H9 (cell line): Measurements from ENCODE around the gene FBXO11. TPM values are rescaled to one million over a fixed set of nuclear protein-coding genes. Genes with fewer than 3 reads are reported as not detected.

Experiments
- DNase-seq: peaks from one replicate; pipeline ENCODE4 v3.0.0-alpha.2; 2017
- H2AFZ ChIP-seq: one replicate; pipeline ENCODE4 v1.6.1; 2013; ENCODE audit warnings: mild to moderate bottlenecking, low read length, control low read depth, moderate library complexity
- H2AK5ac ChIP-seq: 2 replicates; pipeline ENCODE4 v1.6.1; 2013; ENCODE audit warnings: low read length, control low read depth, mixed read lengths; ENCODE audit not compliant: insufficient read length
- H2BK120ac ChIP-seq: one replicate; pipeline ENCODE4 v1.6.1; 2013; ENCODE audit warnings: low read depth, mild to moderate bottlenecking, low read length, control low read depth, inconsistent platforms; ENCODE audit not compliant: poor library complexity, severe bottlenecking
- H2BK12ac ChIP-seq: 2 replicates; pipeline ENCODE4 v1.6.1; 2013; ENCODE audit warnings: low read length, control low read depth, mixed read lengths, low read depth; ENCODE audit not compliant: insufficient read length
- H2BK15ac ChIP-seq: 2 replicates; pipeline ENCODE4 v1.6.1; 2013; ENCODE audit warnings: low read depth, low read length, control low read depth
- H2BK20ac ChIP-seq: one replicate; pipeline ENCODE4 v1.6.1; 2013; ENCODE audit warnings: low read depth, mild to moderate bottlenecking, low read length, control low read depth, inconsistent platforms; ENCODE audit not compliant: poor library complexity, severe bottlenecking
- H2BK5ac ChIP-seq: 2 replicates; pipeline ENCODE4 v1.6.1; 2013; ENCODE audit warnings: low read length, control low read depth, mixed read lengths; ENCODE audit not compliant: insufficient read length
- H3K14ac ChIP-seq: 2 replicates; pipeline ENCODE4 v1.6.1; 2013; ENCODE audit warnings: low read length, control low read depth; ENCODE audit not compliant: insufficient read depth
- H3K18ac ChIP-seq: 2 replicates; pipeline ENCODE4 v1.6.1; 2013; ENCODE audit warnings: low read depth, mild to moderate bottlenecking, mixed read lengths, low read length, control low read depth; ENCODE audit not compliant: insufficient read length
- H3K23ac ChIP-seq: 2 replicates; pipeline ENCODE4 v1.6.1; 2013; ENCODE audit warnings: low read length, control low read depth, mixed read lengths, low read depth; ENCODE audit not compliant: insufficient read length
- H3K23me2 ChIP-seq: 2 replicates; pipeline ENCODE4 v1.6.1; 2013; ENCODE audit warnings: low read depth, mild to moderate bottlenecking, mixed read lengths, low read length, control low read depth; ENCODE audit not compliant: insufficient read length, poor library complexity, severe bottlenecking
- H3K27ac ChIP-seq: 2 replicates; pipeline ENCODE4 v1.5.1; 2013; ENCODE audit warnings: low read length, control low read depth, mixed read lengths, low read depth; ENCODE audit not compliant: insufficient read length
- H3K27me3 ChIP-seq: 2 replicates; pipeline ENCODE4 v1.6.1; 2013; ENCODE audit warnings: low read length, control low read depth, inconsistent platforms; ENCODE audit not compliant: insufficient read depth
- H3K4ac ChIP-seq: 2 replicates; pipeline ENCODE4 v1.6.1; 2013; ENCODE audit warnings: low read depth, mild to moderate bottlenecking, control low read depth, inconsistent platforms, low read length, moderate library complexity
- H3K4me1 ChIP-seq: 2 replicates; pipeline ENCODE4 v1.6.1; 2013; ENCODE audit warnings: low read length, control low read depth, inconsistent platforms; ENCODE audit not compliant: insufficient read depth
- H3K4me2 ChIP-seq: 2 replicates; pipeline ENCODE4 v1.6.1; 2013; ENCODE audit warnings: low read length, control low read depth, mixed read lengths; ENCODE audit not compliant: insufficient read length, insufficient read depth
- H3K56ac ChIP-seq: 2 replicates; pipeline ENCODE4 v1.6.1; 2013; ENCODE audit warnings: low read depth, mild to moderate bottlenecking, mixed read lengths, low read length, control low read depth; ENCODE audit not compliant: insufficient read length
- H3K79me1 ChIP-seq: 2 replicates; pipeline ENCODE4 v1.6.1; 2013; ENCODE audit warnings: low read depth, mild to moderate bottlenecking, moderate library complexity, low read length, control low read depth, inconsistent platforms; ENCODE audit not compliant: insufficient read depth, poor library complexity, severe bottlenecking
- H3K79me2 ChIP-seq: 2 replicates; pipeline ENCODE4 v1.6.1; 2013; ENCODE audit warnings: low read length, control low read depth, inconsistent platforms; ENCODE audit not compliant: insufficient read depth
- H3K9ac ChIP-seq: 2 replicates; pipeline ENCODE4 v1.6.1; 2013; ENCODE audit warnings: low read length, control low read depth, mixed read lengths; ENCODE audit not compliant: insufficient read length; ENCODE audit errors: extremely low read depth
- H3K9me3 ChIP-seq: one replicate; pipeline ENCODE4 v1.6.1; 2013; ENCODE audit warnings: low read depth, low read length, inconsistent platforms; ENCODE audit not compliant: control insufficient read depth
- H3T11ph ChIP-seq: one replicate; pipeline ENCODE4 v1.6.1; 2013; ENCODE audit warnings: mild to moderate bottlenecking, low read length, control low read depth, inconsistent platforms
- H4K20me1 ChIP-seq: one replicate; pipeline ENCODE4 v1.6.1; 2013; ENCODE audit not compliant: control insufficient read depth, insufficient read length, insufficient read depth
- H4K5ac ChIP-seq: 2 replicates; pipeline ENCODE4 v1.6.1; 2013; ENCODE audit warnings: low read depth, mild to moderate bottlenecking, mixed read lengths, low read length, control low read depth; ENCODE audit not compliant: insufficient read length
- H4K8ac ChIP-seq: replicated peaks from 2 replicates; pipeline ENCODE4 v1.6.1; 2013; ENCODE audit warnings: low read length, control low read depth, mixed read lengths, low read depth; ENCODE audit not compliant: insufficient read length
- H4K91ac ChIP-seq: 2 replicates; pipeline ENCODE4 v1.6.1; 2013; ENCODE audit warnings: low read depth, mild to moderate bottlenecking, moderate library complexity, mixed read lengths, low read length, control low read depth; ENCODE audit not compliant: insufficient read length
- H3K27ac Mint-ChIP-seq, 3 experiments: 2 replicates in 2 of 3; 3 replicates in 1 of 3; pipeline ENCODE4 v1.8.0; 2020 to 2021; ENCODE audit warnings: mixed read lengths in 3 of 3, mild to moderate bottlenecking in 1 of 3, moderate library complexity in 1 of 3
- H3K27me3 Mint-ChIP-seq: 2 replicates; pipeline ENCODE4 v1.8.0; 2021; ENCODE audit warnings: low read depth, mild to moderate bottlenecking, moderate library complexity, mixed read lengths
- H3K36me3 Mint-ChIP-seq, 3 experiments: 2 replicates in 2 of 3; 3 replicates in 1 of 3; pipeline ENCODE4 v1.8.0; 2020 to 2021; ENCODE audit warnings: low read depth in 3 of 3, mixed read lengths in 3 of 3; ENCODE audit not compliant: insufficient read depth in 1 of 3
- H3K4me1 Mint-ChIP-seq, 2 experiments: 2 replicates each; pipeline ENCODE4 v1.8.0; 2020; ENCODE audit warnings: mixed read lengths in 2 of 2
- H3K4me3 Mint-ChIP-seq, 2 experiments: 2 replicates in 1 of 2; 3 replicates in 1 of 2; pipeline ENCODE4 v1.8.0; 2020 to 2021; ENCODE audit warnings: mild to moderate bottlenecking in 2 of 2, mixed read lengths in 2 of 2, moderate library complexity in 1 of 2
- H3K9me3 Mint-ChIP-seq, 2 experiments: 2 replicates in 1 of 2; 3 replicates in 1 of 2; pipeline ENCODE4 v1.8.0; 2020; ENCODE audit warnings: mild to moderate bottlenecking in 2 of 2, mixed read lengths in 2 of 2, moderate library complexity in 1 of 2
- CTCF ChIP-seq: fragments of 200-600 bp; sonication (generic); conservative IDR thresholded peaks from 3 replicates; pipeline ENCODE4 v1.8.0; 2021; ENCODE audit warnings: antibody characterized with exemption, mild to moderate bottlenecking
- WGBS: extraction: QIAGEN DNeasy Blood & Tissue Kit; methylation state at CpG from one replicate; pipeline ENCODE4 v1.1.7; 2013; ENCODE audit warnings: missing lambda C conversion rate, low lambda C conversion rate, mixed read lengths; ENCODE audit not compliant: insufficient read length; ENCODE audit errors: extremely low coverage; 5-methylcytosine and 5-hydroxymethylcytosine counted together
- total RNA-seq: library from RNA; stranded (reverse); gene quantifications from 2 replicates; pipeline ENCODE4 v1.2.1, GENCODE V29; 2021

FBXO11 gene
- total RNA-seq, 1 experiment from 2014 or later, result 68.8 TPM

GRCh38 chr2:47838249-47838648 is 68.0 kb downstream of the FBXO11 start:
- Histone ChIP-seq H4K5ac (no peak overlapping the region), H3K27me3 (no peaks in the 10 kb centered on the region), H2AK5ac (no peak overlapping the region), H4K91ac (no peak overlapping the region), H3K23ac (no peak overlapping the region), H3K79me2 (peaks cover 3% of the 10 kb centered on the region; the same call in 1 of the 2 replicates), H3T11ph (no peak overlapping the region), H3K9me3 (no peaks in the 10 kb centered on the region), H3K18ac (no peak overlapping the region), H2BK5ac (no peak overlapping the region), H2BK20ac (no peak overlapping the region), H3K4ac (no peak overlapping the region), H3K14ac (no peak overlapping the region), H3K4me1 (no peaks in the 10 kb centered on the region; the same call in 1 of the 2 replicates), H3K79me1 (peaks cover 3% of the 10 kb centered on the region), H3K23me2 (no peaks in the 10 kb centered on the region), H2BK15ac (no peak overlapping the region), H4K8ac (no peak overlapping the region), H2BK120ac (no peak overlapping the region), H2BK12ac (no peak overlapping the region), H3K4me2 (no peak overlapping the region), H3K9ac (no peak overlapping the region), H3K27ac (no peak overlapping the region), H3K56ac (no peak overlapping the region), H4K20me1 (no peaks in the 10 kb centered on the region), H2AFZ (no peak overlapping the region)
- Mint-ChIP-seq H3K27me3 (no peaks in the 10 kb centered on the region), H3K9me3 (no peaks in the 10 kb centered on the region; a peak in 1 of 5 replicates), H3K4me3 (no peak overlapping the region), H3K27ac (no peak overlapping the region), H3K36me3 (peaks cover 12 to 63% (median 53%) of the 10 kb centered on the region in 3 experiments; a peak in 6 of 7 replicates), H3K4me1 (no peaks in the 10 kb centered on the region)
- no peak for TF ChIP-seq CTCF
- no CpG with 5 or more reads among the region's 1 CpG for WGBS
- no peak for DNase-seq
